ENCODE data around the gene BMAL1.

- TF ChIP-seq CTCF (IDR thresholded peaks at IDR 0.05) (no peak), EP300 (IDR thresholded peaks at IDR 0.05) (no peak), POLR2AphosphoS5 (IDR thresholded peaks at IDR 0.05) (no peak)
Observed at GRCh38 chr11:13336246-13336878, 58.8 kb downstream of the BMAL1 start.

All from stomach (tissue), 4 donors.